Measurements from ENCODE around the gene ANKRD52.
"Not testable (repeated sequence)": the region's sequence is repeated elsewhere in the genome, so short reads cannot be mapped to it uniquely, and the experiment has no call there.

The ANKRD52 gene

DNA sequence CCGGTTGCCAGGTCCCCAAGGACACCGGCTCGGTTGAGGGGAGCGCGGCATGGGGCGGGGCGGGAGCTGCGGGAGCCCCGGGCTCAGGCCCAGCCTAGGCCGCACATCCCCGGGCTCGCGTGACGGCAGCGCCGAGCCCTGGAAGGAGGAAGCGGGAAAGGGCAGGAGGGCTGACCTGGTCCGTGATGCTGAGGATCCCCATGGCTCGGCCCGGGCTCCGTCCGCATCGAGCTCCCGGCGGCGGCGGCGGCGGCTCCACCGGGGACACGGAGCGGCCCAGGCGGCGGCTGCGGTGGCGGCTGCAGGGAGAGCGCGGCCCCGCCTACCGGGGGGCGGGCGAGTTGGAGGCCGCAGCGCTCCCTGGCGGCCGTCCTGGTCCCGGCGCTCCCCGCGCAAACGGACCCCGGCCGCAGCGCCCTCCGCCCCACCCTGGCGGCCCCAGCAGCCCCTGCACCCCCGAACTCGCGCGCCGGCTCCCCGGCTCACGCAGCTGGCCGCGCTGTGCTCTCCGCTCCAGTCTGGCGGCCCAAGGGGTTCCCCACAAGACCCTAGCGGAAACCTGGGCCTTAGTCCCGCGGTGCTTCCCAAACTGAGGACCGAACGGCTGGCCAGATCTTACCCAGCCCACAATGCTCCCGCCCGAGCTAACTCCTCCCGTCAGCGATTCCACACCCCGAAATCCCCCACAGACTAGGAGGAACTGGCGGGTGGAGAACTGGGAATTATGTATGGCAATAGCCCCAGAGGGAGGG is at the start of gene ANKRD52:
TSS of gene ANKRD52 (minus strand) at position 317 of the 752 bp plus-strand sequence. CDS start at position 202, 115 bp downstream.
- DNase-seq (ENCODE audit: low read depth, low spot score) = peak; percentile 59

DNA sequence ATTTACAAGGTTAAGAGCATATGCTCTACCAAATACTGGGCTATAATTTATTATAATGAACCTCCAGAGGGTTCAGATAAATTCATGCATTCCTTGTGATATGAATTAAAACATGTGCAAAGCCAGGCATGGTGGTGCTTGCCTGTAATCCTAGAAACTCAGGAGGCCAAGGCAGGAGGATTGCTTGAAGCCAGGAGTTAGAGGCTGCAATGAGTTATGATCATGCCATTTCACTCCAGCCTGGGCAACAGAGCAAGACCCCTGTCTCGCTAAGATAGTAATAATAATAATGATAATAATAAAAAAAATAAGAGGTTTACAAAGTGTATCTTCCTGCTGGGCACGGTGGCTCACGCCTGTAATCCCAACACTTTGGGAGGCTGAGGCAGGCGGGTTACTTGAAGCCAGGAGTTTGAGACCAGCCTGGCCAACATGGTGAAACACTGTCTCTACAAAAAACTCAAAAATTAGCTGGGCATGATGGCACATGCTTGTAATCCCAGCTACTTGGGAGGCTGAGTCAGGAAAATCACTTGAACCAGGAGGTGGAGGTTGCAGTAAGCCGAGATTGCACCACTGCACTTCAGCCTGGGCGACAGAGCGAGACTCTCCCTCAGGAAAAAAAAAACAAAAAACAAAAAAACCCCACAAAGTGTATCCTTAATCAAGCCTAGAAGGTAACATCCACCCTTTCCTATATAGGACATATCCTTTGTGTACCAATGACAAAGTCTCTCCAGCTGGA is 49.2 kb upstream of the ANKRD52 start:
- DNase-seq (ENCODE audit: low read depth, low spot score) = no peak

DNA sequence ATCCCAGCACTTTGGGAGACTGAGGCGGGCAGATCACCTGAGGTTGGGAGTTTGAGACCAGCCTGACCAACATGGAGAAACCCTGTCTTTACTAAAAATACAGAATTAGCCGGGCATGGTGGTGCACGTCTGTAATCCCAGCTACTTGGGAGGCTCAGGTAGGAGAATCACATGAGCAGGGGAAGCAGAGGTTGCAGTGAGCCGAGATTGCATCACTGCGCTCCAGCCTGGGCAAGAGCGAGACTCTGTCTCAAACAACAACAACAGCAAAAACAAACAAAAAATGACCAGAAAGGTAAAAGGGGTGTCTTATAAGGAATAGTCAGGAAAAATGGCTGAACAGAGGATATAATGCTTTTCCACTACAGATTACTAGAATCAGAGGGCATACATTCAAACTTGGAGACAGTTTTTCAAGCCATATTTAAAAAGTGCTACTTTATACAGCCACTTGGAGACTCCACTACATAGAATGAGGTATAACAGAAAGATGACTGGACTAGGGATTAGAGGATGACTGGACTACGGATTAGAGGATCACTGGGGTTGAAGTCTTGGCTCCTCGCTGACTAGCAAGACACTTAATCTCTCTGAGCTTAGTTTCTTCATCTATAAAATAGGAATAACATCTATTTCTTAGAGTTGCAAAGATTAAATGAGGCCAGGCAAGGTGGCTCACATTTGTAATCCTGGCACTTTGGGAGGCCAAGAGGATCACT is 46.8 kb upstream of the ANKRD52 start:
- no peak for DNase-seq (ENCODE audit: low read depth, low spot score)

DNA sequence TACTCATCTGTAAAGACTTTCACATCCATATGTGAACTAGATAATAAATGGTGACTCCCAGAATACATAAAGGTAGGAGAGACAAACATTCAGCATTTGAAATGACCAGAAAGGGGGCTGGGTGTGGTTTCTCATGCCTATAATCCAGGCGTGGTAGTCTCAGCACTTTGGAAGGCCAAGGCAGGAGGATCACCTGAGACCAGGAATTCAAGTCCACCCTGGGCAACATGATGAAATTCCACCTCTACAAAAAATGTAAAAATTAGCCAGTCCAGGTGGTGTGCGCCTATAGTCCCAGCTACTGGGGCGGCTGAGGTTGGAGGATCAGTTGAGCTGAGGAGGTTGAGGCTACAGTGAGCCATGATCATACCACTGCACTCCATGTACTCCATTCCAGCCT is 46.1 kb upstream of the ANKRD52 start:
- no peak for DNase-seq (ENCODE audit: low read depth, low spot score)

DNA sequence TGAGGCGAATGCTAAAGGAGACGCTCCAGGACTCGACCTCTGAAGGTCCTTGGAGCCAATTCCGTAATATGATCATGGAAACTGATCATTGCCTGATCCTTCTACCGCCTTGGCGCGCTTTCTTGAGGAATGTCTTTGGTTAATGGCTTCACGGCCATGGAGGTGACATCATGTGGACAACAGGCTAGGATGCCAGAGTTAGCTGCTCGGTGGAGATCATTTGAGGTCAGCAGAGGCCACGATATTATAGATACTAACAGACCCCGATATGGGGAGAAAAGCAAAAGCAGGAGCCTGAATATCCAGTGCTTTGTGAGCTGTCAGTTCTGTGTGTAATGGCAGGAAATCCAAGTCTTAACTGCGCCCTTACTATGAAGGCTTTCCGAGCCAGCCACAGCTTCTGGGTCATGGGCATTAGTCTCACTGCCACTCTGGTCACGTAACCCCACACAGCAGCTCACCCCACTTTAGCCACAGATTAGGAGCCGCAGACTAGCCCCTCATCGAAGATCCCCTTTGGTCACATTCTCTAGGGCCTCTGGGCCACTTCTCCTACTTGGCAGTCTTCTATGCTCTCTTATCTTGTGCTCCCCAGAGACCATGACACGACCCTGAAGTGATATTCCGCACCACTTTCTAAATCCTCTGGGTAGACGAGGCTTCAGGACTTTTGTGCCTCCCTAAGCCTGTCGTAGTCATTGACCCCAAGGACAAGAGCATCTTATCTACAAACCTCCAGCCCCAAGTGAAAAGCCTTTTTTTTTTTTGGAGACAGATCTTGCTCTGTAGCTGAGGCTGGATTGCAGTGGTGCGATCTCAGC is 42.7 kb upstream of the ANKRD52 start:
- no peak for DNase-seq (ENCODE audit: low read depth, low spot score)

DNA sequence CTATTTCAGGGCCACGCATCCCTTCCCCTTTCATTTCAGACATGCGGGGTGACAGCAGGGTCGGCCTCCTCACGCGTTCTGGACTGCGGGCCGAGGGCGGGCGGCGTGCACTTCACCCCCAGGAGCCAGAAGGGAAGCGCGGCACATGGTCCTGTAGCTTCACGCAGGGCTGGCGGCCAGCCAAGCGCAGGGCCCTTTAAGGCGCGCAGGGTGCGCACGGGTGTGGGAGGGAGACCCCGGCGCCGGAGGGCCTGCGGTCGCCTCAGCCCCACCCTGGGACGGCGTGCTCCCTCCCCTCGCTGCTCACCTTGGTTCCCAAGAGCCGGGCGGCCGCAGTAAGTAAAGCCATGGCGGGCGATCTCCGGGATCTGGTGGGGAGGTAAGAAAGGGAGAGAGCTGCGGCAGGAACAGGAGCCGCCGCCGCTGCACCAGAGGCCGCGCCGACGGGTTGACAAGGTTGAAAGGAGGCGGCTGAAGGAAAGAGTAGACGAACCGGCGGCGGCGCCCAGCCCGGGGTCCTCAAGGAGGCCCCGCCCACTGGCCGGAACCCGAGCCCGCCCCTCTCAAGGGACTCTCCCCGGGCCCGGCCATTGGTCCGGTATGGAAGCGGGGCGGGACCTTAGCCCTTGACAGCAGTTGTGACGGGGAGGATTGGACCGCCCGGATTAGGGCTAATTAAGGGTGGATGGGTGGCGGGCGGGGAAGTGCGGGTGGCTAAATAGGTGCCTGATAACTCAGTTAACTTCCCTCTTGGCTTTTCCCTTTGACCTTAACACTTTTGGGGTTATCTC is 41.9 kb upstream of the ANKRD52 start, which contains the start of gene CS:
TSS of gene CS (minus strand) at position 478 of the 791 bp plus-strand sequence. CDS start at position 349, 129 bp downstream.
- DNase-seq (ENCODE audit: low read depth, low spot score) = peak; percentile 98

DNA sequence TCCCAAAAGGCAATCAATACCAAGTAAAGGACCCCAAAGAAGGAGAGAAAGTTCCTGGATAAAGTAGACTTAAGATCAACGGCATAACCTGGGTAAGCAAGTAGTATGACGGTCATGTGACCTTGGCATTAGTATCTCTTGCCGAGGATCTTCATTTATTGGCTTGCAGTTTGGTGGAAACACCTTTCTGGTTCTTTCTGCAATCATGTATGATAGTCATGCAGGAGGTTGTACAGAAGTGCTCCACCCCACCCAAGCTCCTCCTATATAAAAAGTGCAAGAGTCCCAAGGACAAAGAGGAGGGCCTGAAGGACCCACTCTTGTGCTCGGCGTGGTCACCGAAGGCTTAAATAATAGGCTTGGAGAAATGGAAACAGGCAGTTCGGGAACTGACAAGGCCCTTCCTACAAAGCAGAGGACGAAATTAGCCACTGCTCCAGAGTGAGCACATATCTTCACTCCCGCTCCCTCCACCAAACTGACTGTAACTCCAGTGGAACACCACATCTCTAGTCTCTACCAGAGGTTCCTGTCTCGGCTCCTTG is 41.2 kb upstream of the ANKRD52 start:
- DNase-seq (ENCODE audit: low read depth, low spot score) = no peak

DNA sequence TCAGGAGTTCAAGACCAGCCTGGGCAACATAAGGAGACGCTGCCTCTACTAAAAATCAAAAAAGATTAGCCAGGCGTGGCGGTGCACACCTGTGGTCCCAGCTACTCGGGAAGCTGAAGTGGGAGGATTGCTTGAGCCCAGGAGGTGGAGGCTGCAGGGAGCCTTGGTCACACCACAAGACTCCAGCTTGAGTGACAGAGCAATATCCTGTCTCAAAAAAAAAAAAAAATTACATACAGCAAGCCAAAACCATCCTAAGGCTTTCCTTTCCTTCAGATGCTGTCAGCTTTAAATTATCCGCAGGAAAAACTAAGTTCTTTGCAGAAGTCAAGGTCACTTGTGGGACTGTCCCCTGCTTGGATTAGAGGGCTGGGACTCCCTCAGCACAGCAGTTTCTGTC is 40.6 kb upstream of the ANKRD52 start:
- no peak for DNase-seq (ENCODE audit: low read depth, low spot score)

DNA sequence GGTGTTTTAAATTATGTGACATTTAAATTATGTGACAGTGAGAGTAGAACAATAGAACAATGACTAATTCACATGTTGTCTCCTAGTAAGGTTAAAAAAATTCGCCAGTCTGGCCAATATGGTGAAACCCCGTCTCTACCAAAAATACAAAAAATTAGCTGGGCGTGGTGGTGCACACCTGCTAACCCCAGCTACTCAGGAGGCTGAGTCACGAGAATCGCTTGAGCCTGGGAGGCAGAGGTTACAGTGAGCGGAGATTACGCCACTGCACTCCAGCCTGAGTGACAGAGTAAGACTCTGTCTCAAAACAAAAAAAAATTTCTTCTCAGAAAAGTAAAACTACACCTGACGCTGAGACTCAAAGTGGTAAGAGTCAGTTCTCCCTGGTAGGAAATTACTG is 39.2 kb upstream of the ANKRD52 start:
- DNase-seq (ENCODE audit: low read depth, low spot score) = no peak

DNA sequence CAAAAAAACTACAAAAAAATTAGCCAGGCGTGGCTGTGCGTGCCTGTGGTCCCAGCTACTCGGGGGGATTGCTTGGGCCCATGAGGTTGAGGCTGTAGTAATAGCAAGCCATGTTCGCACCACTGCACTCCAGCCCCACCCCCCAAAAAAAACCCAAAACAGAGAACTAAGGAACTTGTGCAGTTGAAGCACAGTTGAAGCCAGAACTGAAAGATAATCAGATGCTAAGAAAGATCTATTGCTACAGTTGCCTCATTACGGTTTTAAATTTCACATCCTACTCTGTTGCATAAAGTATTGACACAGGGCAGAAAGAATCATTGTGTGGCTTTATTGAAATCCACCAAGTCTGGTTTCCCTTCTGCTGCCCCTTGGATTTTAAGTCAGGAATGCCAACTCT is 38.1 kb upstream of the ANKRD52 start:
- no peak for DNase-seq (ENCODE audit: low read depth, low spot score)

DNA sequence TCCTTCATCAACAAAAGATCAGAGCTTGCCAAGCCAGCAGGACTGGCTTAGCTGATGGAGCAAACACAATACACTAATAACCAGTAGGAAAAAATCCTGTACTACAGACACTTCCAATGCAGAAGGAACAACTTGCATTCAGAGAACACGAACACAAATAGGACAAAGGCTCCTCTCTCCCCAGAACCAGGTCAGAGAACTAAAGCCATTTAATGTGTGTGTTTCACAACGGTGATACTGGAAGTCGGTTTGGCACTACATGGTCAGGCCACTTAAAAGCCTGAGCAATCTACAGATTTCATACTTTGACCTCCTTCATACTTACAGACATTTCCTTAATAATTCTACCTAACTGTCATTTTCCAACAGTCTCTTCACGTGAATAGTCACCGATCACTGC is 35.6 kb upstream of the ANKRD52 start:
- DNase-seq (ENCODE audit: low read depth, low spot score) = no peak

DNA sequence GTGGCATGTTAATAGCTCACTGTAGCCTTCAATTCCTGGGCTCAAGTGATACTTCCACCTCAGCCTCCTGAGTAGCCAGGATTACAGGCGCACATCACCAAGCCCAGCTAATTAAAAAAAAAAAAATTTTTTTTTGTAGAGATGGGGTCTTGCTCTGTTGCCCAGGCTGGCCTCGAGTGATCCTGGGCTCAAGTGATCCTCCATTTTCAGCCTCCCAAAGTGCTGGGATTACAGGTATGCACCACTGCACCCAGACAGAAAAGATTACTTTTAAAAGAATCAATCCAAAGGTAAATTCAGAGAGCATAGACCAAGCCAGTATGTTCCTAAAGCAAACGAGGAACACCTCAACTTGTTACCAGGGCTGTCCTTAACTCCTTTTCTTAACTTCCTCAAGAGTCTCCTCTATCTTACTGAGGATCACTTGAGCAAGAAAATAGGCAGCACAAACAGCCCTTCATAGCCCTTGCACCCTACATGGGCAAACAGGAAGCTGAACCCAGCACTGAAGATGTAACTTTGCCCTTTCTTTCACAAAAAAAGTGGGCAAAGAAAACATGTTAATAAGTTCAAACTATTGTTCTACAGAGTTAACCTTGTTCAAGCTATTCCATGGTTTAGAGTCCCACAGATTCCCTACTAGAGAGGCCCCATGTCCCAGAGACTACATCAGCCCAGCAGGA is 30.7 kb upstream of the ANKRD52 start:
- no peak for DNase-seq (ENCODE audit: low read depth, low spot score)

DNA sequence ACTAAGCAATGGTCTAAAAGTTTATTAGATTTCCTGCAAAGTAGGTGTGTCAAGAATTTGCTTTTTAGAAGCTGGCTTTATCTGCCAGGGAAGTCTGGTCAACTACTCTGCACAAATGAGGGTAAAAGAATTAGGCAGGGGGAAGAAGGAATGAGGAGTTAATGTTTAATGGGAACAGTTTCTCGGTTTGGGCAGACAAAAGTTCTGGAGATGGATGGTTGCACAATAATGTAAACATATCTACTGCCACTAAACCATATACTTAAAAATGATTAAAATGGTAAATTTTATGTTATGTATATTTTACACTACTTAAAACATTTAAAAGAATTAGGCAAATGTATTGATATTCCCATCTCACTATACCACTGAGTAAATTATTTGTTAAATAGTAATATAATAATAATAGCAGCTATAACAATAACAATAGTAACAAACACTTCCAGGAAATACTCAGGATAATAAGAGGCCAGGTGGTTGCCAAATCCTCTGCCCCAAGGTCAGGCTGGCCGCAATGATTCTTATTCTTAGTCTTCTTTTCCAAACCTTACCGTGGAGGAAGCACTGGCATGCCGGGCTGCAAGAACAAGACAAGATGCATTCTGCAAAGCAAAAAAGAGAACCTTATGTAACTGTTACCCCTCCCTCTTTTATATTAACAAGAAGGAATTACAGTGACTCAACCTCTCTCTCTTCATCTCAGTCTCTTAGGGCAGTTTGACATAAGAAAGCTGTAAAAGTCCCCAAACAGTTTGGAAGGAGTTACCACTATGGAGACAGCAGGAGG is 28.1 kb upstream of the ANKRD52 start:
- DNase-seq (ENCODE audit: low read depth, low spot score) = no peak

DNA sequence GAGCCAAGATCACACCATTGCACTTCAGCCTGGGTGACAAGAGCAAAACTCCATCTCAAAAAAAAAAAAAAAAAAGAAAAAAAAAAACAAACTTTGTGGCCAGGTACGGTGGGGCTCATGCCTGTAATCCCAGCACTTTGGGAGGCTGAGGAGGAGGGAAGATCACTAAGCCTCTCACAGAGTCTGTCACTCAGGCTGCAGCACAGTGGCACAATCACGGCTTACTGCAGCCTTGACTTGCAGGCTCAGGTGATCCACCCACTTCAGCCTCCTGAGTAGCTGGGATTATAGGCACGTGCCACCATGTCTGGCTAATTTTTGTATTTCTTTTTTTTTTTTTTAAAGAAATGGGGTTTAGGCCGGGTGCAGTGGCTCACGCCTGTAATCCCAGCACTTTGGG is 26.1 kb upstream of the ANKRD52 start:
- DNase-seq (ENCODE audit: low read depth, low spot score) = not testable (repeated sequence)

DNA sequence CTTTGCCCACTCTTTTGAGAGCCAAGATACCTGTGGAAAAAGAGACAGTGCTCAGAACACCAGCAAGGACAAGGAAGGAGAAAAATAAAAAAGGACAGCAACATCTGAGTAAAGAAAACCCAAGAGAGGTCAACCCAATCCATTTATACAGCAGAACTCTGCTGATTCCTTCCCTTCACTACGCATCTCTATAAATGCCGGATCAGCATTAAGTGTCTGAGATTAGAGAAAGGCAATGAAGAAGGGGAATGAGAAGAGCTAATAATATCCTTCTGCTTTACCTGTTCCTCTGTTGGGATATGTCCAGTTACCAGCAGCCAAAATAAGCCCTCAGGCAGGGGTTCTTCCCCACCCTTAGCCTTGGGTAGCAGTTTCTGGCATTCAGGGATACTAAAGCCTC is 24.4 kb upstream of the ANKRD52 start:
- no peak for DNase-seq (ENCODE audit: low read depth, low spot score)

DNA sequence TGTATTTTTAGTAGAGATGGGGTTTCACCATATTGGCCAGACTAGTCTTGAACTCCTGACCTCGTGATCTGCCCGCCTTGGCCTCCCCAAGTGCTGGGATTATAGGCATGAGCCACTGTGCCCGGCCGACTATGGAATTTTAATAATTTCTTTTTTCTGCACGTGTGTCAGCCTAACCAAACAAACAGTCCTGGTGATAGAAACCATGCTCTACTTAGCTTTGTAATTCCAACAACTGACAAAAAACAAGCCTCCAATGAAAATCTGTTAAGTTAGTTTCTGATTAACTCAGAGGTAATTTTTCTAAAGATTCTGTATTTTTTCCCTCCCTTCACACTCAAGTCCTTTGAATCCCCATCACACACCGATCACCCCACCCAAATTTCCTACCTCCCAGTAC is 23.8 kb upstream of the ANKRD52 start:
- DNase-seq (ENCODE audit: low read depth, low spot score) = no peak

DNA sequence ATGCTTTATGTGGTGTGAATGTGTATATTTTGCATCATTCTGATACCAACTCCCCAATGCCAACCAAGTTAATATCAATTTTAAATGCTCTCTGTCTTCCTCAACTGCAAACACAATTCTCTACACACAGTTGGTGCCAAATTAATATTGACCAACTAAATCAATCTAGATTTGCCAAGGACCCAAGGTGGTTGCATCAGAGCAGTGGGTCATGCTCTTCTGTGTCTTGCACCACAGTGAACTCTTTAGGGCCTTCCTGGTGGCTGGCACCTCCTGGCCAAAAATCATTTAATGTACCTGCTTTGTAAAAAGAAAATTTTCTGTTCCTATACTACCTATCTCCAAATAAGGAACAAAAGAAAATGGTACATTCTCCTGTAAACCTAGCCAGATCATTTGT is 22.7 kb upstream of the ANKRD52 start:
- no peak for DNase-seq (ENCODE audit: low read depth, low spot score)

DNA sequence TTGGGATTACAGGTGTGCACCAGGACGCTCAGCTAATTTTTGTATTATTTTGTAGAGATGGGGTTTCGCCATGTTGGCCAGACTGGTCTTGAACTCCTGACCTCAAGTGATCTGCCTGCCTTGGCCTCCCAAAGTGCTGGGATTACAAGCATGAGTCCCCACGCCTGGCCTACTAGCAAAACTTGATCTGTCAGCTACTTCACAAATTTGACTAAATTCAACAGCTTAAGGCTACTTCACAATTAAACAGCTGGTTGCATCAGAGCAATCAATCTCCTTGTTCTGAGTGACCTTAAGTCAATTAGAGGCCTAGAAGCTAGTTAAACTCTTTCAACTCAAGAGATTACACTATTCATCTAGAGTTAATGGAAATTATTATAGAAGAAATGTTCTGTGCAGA is 20.7 kb upstream of the ANKRD52 start:
- no peak for DNase-seq (ENCODE audit: low read depth, low spot score)

DNA sequence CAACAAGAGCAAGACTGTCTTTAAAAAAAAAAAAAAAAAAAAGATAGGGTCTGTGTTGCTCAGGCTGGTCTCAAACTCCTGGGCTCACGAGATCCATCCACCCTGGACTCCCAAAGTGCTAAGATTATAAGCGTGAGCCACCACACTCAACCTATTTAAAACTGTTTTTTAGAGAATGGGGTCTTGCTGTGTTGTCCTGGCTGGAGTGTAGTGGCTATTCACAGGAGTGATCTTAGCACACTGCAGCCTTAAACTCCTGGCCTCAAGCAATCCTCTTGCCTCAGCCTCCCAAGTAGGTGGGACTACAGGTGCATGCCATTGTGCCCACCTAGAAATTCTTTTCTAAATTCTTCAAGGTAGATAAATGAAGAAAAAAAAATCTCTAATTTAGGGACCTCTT is 16.1 kb upstream of the ANKRD52 start:
- no peak for DNase-seq (ENCODE audit: low read depth, low spot score)
